HUES64 (cell line): Measurements from ENCODE around the gene HOXB8.

Experiments
- H3K27ac ChIP-seq: 2 replicates; pipeline ENCODE4 v1.7.0; 2013; ENCODE audit warnings: low read depth, low read length, inconsistent platforms
- H3K27me3 ChIP-seq: 2 replicates; pipeline ENCODE4 v1.6.1; 2013; ENCODE audit warnings: mild to moderate bottlenecking, low read length; ENCODE audit not compliant: insufficient read depth
- H3K36me3 ChIP-seq: 2 replicates; pipeline ENCODE4 v1.6.1; 2013; ENCODE audit warnings: mild to moderate bottlenecking, low read length; ENCODE audit not compliant: insufficient read depth
- H3K4me1 ChIP-seq: 2 replicates; pipeline ENCODE4 v1.6.1; 2013; ENCODE audit warnings: mild to moderate bottlenecking, low read length, moderate library complexity; ENCODE audit not compliant: insufficient read depth
- H3K4me3 ChIP-seq: 2 replicates; pipeline ENCODE4 v1.5.1; 2013; ENCODE audit warnings: mild to moderate bottlenecking, low read length, moderate library complexity
- H3K9ac ChIP-seq: 2 replicates; pipeline ENCODE4 v1.6.1; 2013; ENCODE audit warnings: mild to moderate bottlenecking, low read depth, low read length
- H3K9me3 ChIP-seq: 2 replicates; pipeline ENCODE4 v1.6.1; 2013; ENCODE audit warnings: low read depth, low read length; ENCODE audit not compliant: insufficient read depth
- WGBS: fragments of 150-250, 120-280 bp; methylation state at CpG from one replicate; pipeline ENCODE4 v1.1.7; 2013; ENCODE audit warnings: missing lambda C conversion rate; 5-methylcytosine and 5-hydroxymethylcytosine counted together

The HOXB8 gene

GRCh38 chr17:48592057-48592514, 23.0 kb downstream of the HOXB8 start:
- Histone ChIP-seq H3K27me3 (peaks cover 100% of the 10 kb centered on the region), H3K4me3 (no peak overlapping the region), H3K27ac (no peak overlapping the region), H3K9me3 (no peaks in the 10 kb centered on the region), H3K9ac (no peak overlapping the region), H3K36me3 (no peaks in the 10 kb centered on the region), H3K4me1 (peaks cover 15% of the 10 kb centered on the region)
- 5% methylated on average over 32 of the region's 33 CpGs for WGBS

- no peak overlapping the region for H3K27ac ChIP-seq
- H3K4me3 ChIP-seq: no peak overlapping the region
- H3K27me3 ChIP-seq: peaks cover 100% of the 10 kb centered on the region
- H3K9ac ChIP-seq: no peak overlapping the region
- WGBS: 75% methylated on average over 5 of the region's 10 CpGs
- H3K9me3 ChIP-seq: no peaks in the 10 kb centered on the region
- peaks cover 13% of the 10 kb centered on the region for H3K4me1 ChIP-seq
- no peaks in the 10 kb centered on the region for H3K36me3 ChIP-seq
Observed at GRCh38 chr17:48591255-48592056, 23.6 kb downstream of the HOXB8 start.

GRCh38 chr17:48590607-48591161, 24.4 kb downstream of the HOXB8 start:
- Histone ChIP-seq H3K4me3 (no peak overlapping the region), H3K4me1 (peaks cover 7% of the 10 kb centered on the region), H3K27me3 (peaks cover 100% of the 10 kb centered on the region), H3K9me3 (no peaks in the 10 kb centered on the region), H3K36me3 (no peaks in the 10 kb centered on the region), H3K27ac (no peak overlapping the region), H3K9ac (no peak overlapping the region)

GRCh38 chr17:48589831-48590606, 25.1 kb downstream of the HOXB8 start, which contains the start of gene HOXB3:
Gene HOXB3 (minus strand): TSS chr17:48590241. CDS start chr17:48552474, 37,767 bp downstream.
- no peak within 1 kb of the TSS for H3K9ac ChIP-seq
- H3K4me3 ChIP-seq: no peak within 1 kb of the TSS
- no peak within 1 kb of the TSS for H3K27ac ChIP-seq
- H3K4me1 ChIP-seq: peaks cover 7% of the 10 kb centered on the region
- peaks cover 100% of the 10 kb centered on the region for H3K27me3 ChIP-seq
- H3K36me3 ChIP-seq: no peaks in the 10 kb centered on the region
- 6% methylated on average over 22 of the region's 23 CpGs for WGBS
- H3K9me3 ChIP-seq: no peaks in the 10 kb centered on the region

GRCh38 chr17:48589060-48589830, 25.8 kb downstream of the HOXB8 start:
- H3K27me3 ChIP-seq: peaks cover 100% of the 10 kb centered on the region
- H3K36me3 ChIP-seq: no peaks in the 10 kb centered on the region
- no peak overlapping the region for H3K9ac ChIP-seq
- H3K4me1 ChIP-seq: peaks cover 4% of the 10 kb centered on the region
- 4% methylated on average over 7 of the region's 10 CpGs for WGBS
- H3K9me3 ChIP-seq: no peaks in the 10 kb centered on the region
- no peak overlapping the region for H3K27ac ChIP-seq
- no peak overlapping the region for H3K4me3 ChIP-seq

- WGBS: 0% methylated on average over 1 of the region's 2 CpGs
Observed at GRCh38 chr17:48588528-48588927, 26.6 kb downstream of the HOXB8 start.

GRCh38 chr17:48588074-48588415, 27.0 kb downstream of the HOXB8 start:
- Histone ChIP-seq H3K27ac (no peak overlapping the region), H3K36me3 (no peaks in the 10 kb centered on the region), H3K27me3 (peaks cover 100% of the 10 kb centered on the region), H3K4me3 (no peak overlapping the region), H3K9me3 (no peaks in the 10 kb centered on the region), H3K9ac (no peak overlapping the region), H3K4me1 (no peaks in the 10 kb centered on the region; the same call in 1 of the 2 replicates)
- WGBS: 45% methylated on average over 2 of the region's 2 CpGs

More at GRCh38 chr17:48588528-48588927, 26.6 kb downstream of the HOXB8 start:
- H3K4me1 ChIP-seq: no peaks in the 10 kb centered on the region; the same call in 1 of the 2 replicates
- H3K27ac ChIP-seq: no peak overlapping the region
- H3K27me3 ChIP-seq: peaks cover 100% of the 10 kb centered on the region
- H3K9me3 ChIP-seq: no peaks in the 10 kb centered on the region
- no peaks in the 10 kb centered on the region for H3K36me3 ChIP-seq
- H3K4me3 ChIP-seq: no peak overlapping the region
- no peak overlapping the region for H3K9ac ChIP-seq

GRCh38 chr17:48587276-48588073, 27.6 kb downstream of the HOXB8 start:
- 26% methylated on average over 5 of the region's 5 CpGs for WGBS
- Histone ChIP-seq H3K9ac (no peak overlapping the region), H3K36me3 (no peaks in the 10 kb centered on the region), H3K9me3 (no peaks in the 10 kb centered on the region), H3K4me3 (no peak overlapping the region), H3K4me1 (no peaks in the 10 kb centered on the region; the same call in 1 of the 2 replicates), H3K27me3 (peaks cover 100% of the 10 kb centered on the region), H3K27ac (no peak overlapping the region)

- no peak overlapping the region for H3K4me3 ChIP-seq
- no peaks in the 10 kb centered on the region for H3K9me3 ChIP-seq
- peaks cover 100% of the 10 kb centered on the region for H3K27me3 ChIP-seq
- no peaks in the 10 kb centered on the region for H3K36me3 ChIP-seq
- no peak overlapping the region for H3K27ac ChIP-seq
- H3K9ac ChIP-seq: no peak overlapping the region
- 2% methylated on average over 21 of the region's 34 CpGs for WGBS
- H3K4me1 ChIP-seq: no peaks in the 10 kb centered on the region; the same call in 1 of the 2 replicates
Observed at GRCh38 chr17:48586355-48587258, 28.5 kb downstream of the HOXB8 start.
